GM21529 (cell line): ENCODE measurements around the gene TMEM229A.
A peak's percentile ranks its signal among the peaks of the same experiment; 100 is the strongest.
"Not testable (repeated sequence)": the region's sequence is repeated elsewhere in the genome, so short reads cannot be mapped to it uniquely, and the experiment has no call there.

Source experiments
- ATAC-seq: cut with Tn5 transposase; IDR thresholded peaks from one replicate; pipeline ENCODE4 v1.9.1; 2021; ENCODE audit not compliant: unreplicated experiment

TMEM229A gene

DNA sequence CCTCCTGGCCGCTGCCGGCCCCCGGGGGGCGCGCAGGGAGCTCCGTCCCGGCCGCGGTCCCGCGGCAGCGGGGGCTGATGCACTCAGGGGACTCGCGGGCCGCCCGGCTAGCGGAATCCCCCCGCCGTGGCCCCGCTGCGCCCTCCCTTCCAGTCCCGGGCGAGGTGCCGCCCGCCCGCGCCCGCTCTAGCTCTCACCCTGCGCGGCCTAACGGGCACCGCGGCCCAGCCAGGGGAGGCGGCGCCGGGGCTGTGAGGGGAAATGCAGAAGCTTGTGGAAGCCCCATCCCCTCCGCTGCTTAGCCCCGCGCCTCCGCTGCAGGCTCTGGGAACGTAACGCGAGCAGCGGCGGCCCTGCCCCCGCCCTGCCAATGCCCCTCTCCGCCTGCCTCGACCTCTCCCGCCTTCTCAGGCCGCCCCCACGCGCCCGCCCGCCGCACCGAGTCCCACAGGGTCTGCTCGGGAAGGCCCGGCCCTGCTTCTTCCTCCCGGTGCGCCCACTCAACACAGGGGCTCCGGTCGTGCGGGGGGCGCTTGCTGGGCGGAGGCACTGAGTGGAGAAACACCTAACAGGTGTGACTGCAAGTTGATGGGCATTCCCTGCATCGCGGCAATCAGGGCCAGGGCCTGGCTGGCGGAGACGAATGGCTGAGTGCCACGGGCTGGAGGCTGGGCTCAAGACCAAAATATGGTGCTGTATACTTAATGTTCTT, 384 bp upstream of the TMEM229A start:
- peak; percentile 22 for ATAC-seq

GRCh38 chr7:124031919-124032318, 948 bp downstream of the TMEM229A start:
- ATAC-seq = no peak

- no peak for ATAC-seq
Measured at GRCh38 chr7:124031406-124031805, 1.5 kb downstream of the TMEM229A start.

- no peak for ATAC-seq
Measured at GRCh38 chr7:124030964-124031363, 1.9 kb downstream of the TMEM229A start.

DNA sequence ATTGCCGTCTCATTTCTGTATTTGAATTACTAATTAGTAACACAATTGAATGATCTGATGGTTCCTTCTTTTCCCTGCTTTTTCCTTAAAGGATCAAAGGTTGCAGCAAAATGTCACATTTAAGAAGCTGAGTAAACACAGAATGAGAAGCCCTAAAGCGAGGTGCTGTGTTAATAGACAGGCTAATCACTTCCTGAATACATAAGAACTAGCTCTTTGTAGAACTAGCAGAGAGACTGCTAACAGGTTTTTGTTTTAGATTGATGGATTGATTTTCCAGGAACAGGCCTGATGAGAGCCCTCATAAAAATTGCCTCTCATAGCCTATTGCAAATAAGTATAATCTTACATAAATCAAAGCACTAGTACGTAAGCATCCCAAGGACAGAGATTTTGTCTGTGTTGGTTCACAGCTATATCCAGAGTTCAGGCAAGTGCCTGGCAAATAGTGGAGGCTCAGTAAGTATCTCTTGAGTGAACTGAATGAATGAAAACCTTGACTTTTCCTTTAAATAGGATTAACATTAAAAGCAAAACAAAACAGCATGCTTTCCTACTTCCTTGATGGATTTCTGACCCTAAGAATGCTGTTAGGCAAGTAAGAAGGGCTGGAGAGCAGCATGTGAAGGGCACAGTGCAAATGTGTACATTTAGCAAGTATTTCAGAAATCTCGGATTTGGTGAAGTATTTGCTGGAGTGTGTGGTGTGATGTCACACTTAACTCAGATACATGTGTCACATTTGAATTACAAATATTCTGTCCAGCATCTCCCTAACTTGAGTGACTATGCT, 3.3 kb downstream of the TMEM229A start:
- ATAC-seq = no peak

DNA sequence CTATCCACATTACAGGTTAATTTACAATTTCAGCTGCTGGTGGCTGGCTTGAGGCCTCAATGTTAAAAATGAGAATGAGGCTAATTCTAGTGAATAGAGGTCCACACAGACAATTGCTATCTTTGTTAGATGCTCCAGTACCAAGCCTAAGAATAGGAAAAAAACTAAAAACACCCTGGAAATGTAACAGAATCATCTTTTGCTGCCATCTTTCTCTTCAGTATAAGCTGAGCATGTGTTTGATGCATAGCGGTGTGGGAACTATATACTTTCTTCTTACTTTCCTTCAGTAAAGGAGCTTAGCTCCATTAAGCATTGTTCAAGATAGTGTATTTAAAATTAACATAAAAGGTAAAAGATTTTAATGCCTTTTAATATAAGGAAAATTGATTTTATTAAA, 5.6 kb downstream of the TMEM229A start:
- ATAC-seq = no peak

GRCh38 chr7:124024329-124024728, 8.5 kb downstream of the TMEM229A start:
- ATAC-seq = not testable (repeated sequence)

- no peak for ATAC-seq
Measured at GRCh38 chr7:124022551-124022950, 10.3 kb downstream of the TMEM229A start.

DNA sequence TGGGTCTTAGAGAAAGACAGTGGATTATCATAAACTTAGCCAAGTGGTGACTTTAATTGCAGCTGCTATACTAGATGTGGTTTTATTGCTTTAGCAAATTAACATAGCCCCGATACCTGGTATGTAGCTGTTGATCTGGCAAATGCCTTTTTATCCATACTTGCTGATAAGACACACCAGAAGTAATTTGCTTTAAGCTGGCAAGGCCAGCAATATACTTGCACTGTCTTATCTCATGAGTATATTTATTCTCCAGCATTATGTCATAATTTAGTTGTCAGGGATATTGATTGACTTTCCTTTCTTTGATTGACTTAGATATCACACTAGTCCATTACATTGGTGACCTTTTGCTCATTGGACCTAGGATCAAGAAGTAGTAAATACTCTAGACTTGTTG, 12.8 kb downstream of the TMEM229A start:
- ATAC-seq = no peak

DNA sequence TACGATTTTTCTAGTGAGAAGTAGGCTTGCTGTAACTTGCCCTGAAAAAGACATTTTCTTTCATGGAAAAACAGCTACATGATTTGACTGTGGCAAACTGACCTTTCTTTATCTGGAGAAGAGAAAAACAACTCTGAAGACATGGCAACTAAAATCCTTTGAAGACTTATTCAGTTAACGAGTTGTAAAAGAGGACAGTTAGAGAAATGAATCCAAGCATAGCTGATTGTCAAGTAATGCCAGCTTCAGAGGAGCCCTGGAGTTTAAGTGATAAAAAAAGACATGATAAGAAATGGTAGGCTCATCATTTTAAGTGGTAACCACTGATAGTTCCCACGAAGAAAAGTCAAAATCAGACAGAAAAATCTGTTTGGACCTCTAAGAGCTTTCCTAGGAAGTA, 19.6 kb downstream of the TMEM229A start:
- ATAC-seq = no peak

DNA sequence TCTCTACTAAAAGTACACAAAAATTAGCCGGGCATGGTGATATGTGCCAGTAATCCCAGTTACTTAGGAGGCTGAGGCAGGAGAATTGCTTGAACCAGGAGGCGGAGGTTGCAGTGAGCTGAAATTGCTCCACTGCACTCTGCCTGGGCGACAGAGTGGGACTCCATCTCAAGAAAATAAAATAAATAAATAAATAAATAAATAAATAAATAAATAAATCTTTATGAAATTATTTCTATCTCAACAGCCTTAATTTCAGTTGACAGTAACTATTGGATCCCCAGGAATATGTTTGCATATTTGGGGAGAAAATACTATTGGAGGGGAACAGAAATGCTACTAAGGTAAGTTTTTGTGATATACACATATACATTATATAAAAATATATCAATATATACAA, 20.0 kb downstream of the TMEM229A start:
- no peak for ATAC-seq

DNA sequence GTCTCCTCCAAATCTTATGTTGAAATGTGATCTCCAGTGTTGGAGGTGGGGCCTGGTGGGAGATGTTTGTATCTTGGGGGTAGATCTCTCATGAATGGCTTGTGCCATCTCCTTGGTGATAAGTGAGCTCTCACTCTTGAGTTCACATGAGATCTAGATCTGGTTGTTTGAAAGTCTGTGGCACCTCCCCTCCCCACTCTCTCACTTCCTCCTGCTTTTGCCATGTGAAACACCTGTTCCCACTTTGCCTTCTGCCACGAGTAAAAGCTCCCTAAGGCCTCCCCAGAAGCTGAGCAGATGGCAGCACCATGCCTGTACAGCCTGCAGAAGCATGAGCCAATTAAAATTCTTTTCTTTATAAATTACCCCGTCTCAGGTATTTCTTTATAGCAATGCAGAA, 23.5 kb downstream of the TMEM229A start:
- no peak for ATAC-seq

DNA sequence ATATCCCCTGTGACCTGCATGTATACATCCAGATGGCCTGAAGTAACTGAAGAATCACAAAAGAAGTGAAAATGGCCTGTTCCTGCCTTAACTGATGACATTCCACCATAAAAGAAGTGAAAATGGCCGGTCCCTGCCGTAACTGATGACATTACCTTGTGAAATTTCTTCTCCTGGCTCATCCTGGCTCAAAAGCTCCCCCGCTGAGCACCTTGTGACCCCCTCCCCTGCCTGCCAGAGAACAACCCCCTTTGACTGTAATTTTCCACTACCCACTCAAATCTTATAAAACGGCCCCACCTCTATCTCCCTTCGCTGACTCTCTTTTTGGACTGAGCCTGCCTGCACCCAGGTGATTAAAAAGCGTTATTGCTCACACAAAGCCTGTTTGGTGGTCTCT, 24.6 kb downstream of the TMEM229A start:
- ATAC-seq = not testable (repeated sequence)

DNA sequence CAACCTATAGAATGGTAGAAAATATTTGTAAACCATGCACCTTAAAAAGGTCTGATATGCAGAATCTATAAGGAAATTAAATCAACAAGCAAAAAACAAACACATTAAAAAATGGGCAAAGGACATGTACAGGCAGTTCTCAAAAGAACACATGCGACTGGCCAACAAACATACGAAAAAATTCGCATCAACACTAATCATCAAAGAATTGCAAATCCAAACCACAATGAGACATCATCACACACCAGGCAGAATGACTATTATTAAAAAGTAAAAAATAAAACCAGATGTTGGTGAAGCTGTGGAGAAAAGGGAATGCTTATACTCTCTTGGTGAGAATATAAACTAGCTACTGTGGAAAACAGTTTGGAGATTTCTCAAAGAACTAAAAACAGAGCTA, 33.2 kb downstream of the TMEM229A start:
- no peak for ATAC-seq

DNA sequence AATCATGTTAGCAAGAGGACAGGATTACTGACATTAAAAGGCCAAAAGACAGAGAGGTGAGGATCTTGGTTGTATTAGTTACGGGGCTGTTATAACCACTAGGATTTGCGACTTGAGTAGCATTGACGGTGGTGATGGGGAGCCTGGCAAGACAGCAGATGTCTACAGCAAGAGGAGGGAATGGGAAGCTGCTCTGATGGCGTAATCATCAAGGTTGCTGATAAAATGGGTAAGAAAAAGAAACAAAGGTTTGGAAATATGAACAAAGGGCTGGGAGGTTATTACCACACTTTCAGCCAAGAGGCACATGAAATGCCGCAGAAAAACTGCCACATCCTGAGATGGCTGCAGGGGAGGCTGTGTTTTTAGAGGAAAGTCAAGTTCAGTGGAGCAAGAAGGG, 33.9 kb downstream of the TMEM229A start:
- ATAC-seq = no peak

- ATAC-seq = no peak
Measured at GRCh38 chr7:123996327-123996625, 36.6 kb downstream of the TMEM229A start.

DNA sequence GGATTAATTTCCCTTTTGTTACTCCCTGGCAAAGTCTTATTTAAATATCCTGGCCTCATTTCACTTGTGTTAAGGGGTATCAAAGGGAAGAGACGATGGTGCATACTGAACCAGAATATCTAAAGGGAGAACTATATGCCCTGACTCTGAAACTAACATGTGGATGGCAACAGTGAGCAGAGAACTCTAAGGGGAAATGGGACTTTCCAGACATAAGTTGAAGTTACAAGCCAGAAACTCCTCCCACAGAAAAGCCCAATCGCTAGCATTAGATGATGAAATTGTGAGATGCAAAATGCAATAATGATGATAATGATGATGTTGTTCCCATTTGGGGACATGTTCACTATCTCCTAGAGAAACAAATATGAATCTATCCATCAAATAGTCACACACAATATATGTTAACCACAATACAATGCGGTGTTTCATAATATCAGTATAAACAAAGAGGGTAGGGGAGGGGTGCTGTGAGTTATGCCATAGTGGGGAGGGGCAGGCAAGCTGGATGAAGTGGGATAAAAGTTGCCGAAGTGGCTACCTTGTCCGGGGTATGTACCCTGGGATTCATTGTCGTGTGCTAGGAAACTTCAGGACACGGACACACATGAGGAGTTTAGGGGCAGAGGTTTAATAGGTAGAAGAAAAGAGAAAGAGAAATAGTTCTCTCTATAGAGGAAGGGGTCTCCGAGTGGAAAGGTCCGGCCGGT, 37.1 kb downstream of the TMEM229A start:
- ATAC-seq = no peak

- ATAC-seq = no peak
Measured at GRCh38 chr7:123994449-123994848, 38.4 kb downstream of the TMEM229A start.

DNA sequence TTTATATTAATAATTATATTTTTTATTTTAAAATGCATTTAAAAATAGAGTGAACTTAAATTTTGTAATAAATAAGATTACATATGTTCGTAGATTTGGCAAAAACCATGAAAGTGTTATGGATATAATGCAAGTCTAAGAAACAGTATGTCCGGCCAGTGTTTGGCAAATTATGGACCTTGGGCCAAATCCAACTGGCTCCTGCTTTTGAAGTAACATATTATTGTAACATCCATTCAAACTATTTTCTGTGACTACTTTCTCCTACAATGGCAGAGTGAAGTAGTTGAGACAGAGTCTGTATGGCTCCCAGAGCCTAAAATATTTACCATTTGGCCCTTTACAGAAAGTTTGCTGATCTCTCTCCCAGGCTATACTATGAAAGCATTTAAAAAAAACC, 38.9 kb downstream of the TMEM229A start:
- ATAC-seq = no peak

DNA sequence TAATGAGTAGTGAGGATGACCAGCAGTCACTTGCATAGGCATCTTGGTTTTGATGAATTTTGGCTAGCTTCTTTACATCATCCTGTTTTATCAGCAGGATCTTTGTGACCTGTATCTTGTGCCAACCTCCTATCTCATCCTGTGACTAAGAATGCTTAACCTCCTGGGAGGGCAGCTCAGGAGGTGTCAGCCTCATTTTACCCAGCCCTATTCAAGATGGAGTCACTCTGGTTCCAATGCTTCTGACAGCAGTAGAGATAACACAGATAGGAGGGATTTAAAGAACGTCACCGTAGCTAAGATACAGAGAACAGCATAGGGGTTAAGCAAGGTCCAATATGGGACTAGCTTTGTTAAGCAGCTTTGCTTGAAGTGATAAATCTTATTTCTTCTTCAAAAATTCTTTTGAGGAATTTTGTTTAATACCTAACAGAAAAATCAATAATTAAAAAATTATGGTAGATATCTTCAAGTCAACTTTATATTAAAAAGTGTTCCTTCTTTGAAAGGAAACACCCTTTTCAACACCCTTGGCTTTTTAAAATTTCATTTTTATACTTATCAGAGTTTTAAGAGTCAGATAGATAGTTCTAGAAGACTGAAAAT, 39.9 kb downstream of the TMEM229A start:
- ATAC-seq = no peak

- no peak for ATAC-seq
Measured at GRCh38 chr7:123987445-123987844, 45.4 kb downstream of the TMEM229A start.
